ENCODE measurements around the gene AANAT. TPM values are rescaled to one million over a fixed set of nuclear protein-coding genes. Genes with fewer than 3 reads are reported as not detected.

AANAT gene
- total and polyA plus RNA-seq, 4 experiments from 2014 or later, result not detected

- no peaks in the 10 kb centered on the region for H3K4me1 ChIP-seq (ENCODE audit: insufficient read depth, low read length)
- H3K4me3 ChIP-seq (ENCODE audit: low read length in 2 of 2), result no peak overlapping the region
- ChIA-PET POLR2A (ENCODE audit: partially characterized antibody) (interaction anchor here (2.0 kb wide), 1 partner anchor 19 kb away, joined by 10 read pairs; no protein-coding TSS in a partner anchor), CTCF (ENCODE audit: partially characterized antibody) (interaction anchor here (0.6 to 1.4 kb wide), 3 partner anchors 15 to 50 kb away, joined by 3 to 7 read pairs (median 3); no protein-coding TSS in a partner anchor)
- Mint-ChIP-seq H3K4me3 (no peak overlapping the region), H3K9me3 (no peaks in the 10 kb centered on the region), H3K36me3 (peaks cover 9 to 29% of the 10 kb centered on the region in 2 donors), H3K4me1 (peaks cover 0 to 1% (median 0%) of the 10 kb centered on the region in 4 donors), H3K27ac (no peak overlapping the region), H3K27me3 (no peaks in the 10 kb centered on the region)
- H3K27ac ChIP-seq (ENCODE audit: low read depth, low read length), result no peak overlapping the region
- DNase-seq, result no peak
- intact Hi-C loops (cut with micrococcal nuclease), result no loop called here
- H3K27me3 ChIP-seq (ENCODE audit: insufficient read depth, low read length), result no peaks in the 10 kb centered on the region
- H3K36me3 ChIP-seq (ENCODE audit: insufficient read depth, low read length), result peaks cover 6% of the 10 kb centered on the region
- no peaks in the 10 kb centered on the region for H3K9me3 ChIP-seq (ENCODE audit: control insufficient read depth in 1 of 2, low read length in 2 of 2)
Observed at GRCh38 chr17:76474238-76474637, 6.8 kb downstream of the AANAT start.

GRCh38 chr17:76474894-76475293, 7.5 kb downstream of the AANAT start:
- no peaks in the 10 kb centered on the region for H3K9me3 Mint-ChIP-seq
- H3K36me3 Mint-ChIP-seq, result peaks cover 9 to 33% of the 10 kb centered on the region in 2 donors
- no peak overlapping the region for H3K27ac ChIP-seq (ENCODE audit: low read depth, low read length)
- H3K4me1 ChIP-seq (ENCODE audit: insufficient read depth, low read length), result no peaks in the 10 kb centered on the region
- CTCF ChIA-PET (ENCODE audit: partially characterized antibody), result interaction anchor here (1.1 to 3.3 kb wide), 6 partner anchors 8 to 32 kb away, joined by 3 to 17 read pairs (median 6); partner anchors contain the start of genes AANAT and RHBDF2
- peaks cover 6% of the 10 kb centered on the region for H3K36me3 ChIP-seq (ENCODE audit: insufficient read depth, low read length)
- no peak overlapping the region for H3K4me3 ChIP-seq (ENCODE audit: low read length in 2 of 2)
- H3K4me1 Mint-ChIP-seq, result peaks cover 0 to 1% (median 0%) of the 10 kb centered on the region in 4 donors
- no peaks in the 10 kb centered on the region for H3K27me3 ChIP-seq (ENCODE audit: insufficient read depth, low read length)
- no peaks in the 10 kb centered on the region for H3K27me3 Mint-ChIP-seq
- no peak for DNase-seq
- H3K27ac Mint-ChIP-seq, result peak overlapping the region in 1 of 7 donors; percentile 47
- no peak overlapping the region for H3K4me3 Mint-ChIP-seq
- intact Hi-C loops (cut with micrococcal nuclease), result no loop called here
- POLR2A ChIA-PET (ENCODE audit: partially characterized antibody), result interaction anchor here (2.0 kb wide), 1 partner anchor 18 kb away, joined by 10 read pairs; no protein-coding TSS in a partner anchor
- no peaks in the 10 kb centered on the region for H3K9me3 ChIP-seq (ENCODE audit: control insufficient read depth in 1 of 2, low read length in 2 of 2)

- ChIA-PET POLR2A (ENCODE audit: partially characterized antibody) (interaction anchor here (2.0 kb wide), 1 partner anchor 18 kb away, joined by 10 read pairs; no protein-coding TSS in a partner anchor), CTCF (ENCODE audit: partially characterized antibody) (interaction anchor here (1.1 to 3.3 kb wide), 6 partner anchors 8 to 32 kb away, joined by 3 to 17 read pairs (median 6); partner anchors contain the start of genes AANAT and RHBDF2)
- Mint-ChIP-seq H3K36me3 (peaks cover 9 to 33% of the 10 kb centered on the region in 2 donors), H3K4me3 (no peak overlapping the region), H3K27ac (peak overlapping the region in 3 of 7 donors; percentile 37 to 66 (median 47)), H3K4me1 (peaks cover 0 to 1% (median 0%) of the 10 kb centered on the region in 4 donors), H3K27me3 (no peaks in the 10 kb centered on the region), H3K9me3 (no peaks in the 10 kb centered on the region)
- H3K36me3 ChIP-seq (ENCODE audit: insufficient read depth, low read length), result peaks cover 6% of the 10 kb centered on the region
- H3K9me3 ChIP-seq (ENCODE audit: control insufficient read depth in 1 of 2, low read length in 2 of 2), result no peaks in the 10 kb centered on the region
- intact Hi-C loops (cut with micrococcal nuclease), result no loop called here
- no peaks in the 10 kb centered on the region for H3K4me1 ChIP-seq (ENCODE audit: insufficient read depth, low read length)
- H3K27ac ChIP-seq (ENCODE audit: low read depth, low read length), result no peak overlapping the region
- H3K27me3 ChIP-seq (ENCODE audit: insufficient read depth, low read length), result no peaks in the 10 kb centered on the region
- DNase-seq, result no peak
- no peak overlapping the region for H3K4me3 ChIP-seq (ENCODE audit: low read length in 2 of 2)
Observed at GRCh38 chr17:76475302-76475701, 7.9 kb downstream of the AANAT start.

- Histone ChIP-seq H3K36me3 (ENCODE audit: insufficient read depth, low read length) (no peaks in the 10 kb centered on the region), H3K4me3 (ENCODE audit: low read length in 2 of 2) (no peak overlapping the region), H3K27ac (ENCODE audit: low read depth, low read length) (no peak overlapping the region), H3K27me3 (ENCODE audit: insufficient read depth, low read length) (no peaks in the 10 kb centered on the region), H3K9me3 (ENCODE audit: control insufficient read depth in 1 of 2, low read length in 2 of 2) (no peaks in the 10 kb centered on the region), H3K4me1 (ENCODE audit: insufficient read depth, low read length) (no peaks in the 10 kb centered on the region)
- H3K27ac Mint-ChIP-seq, result no peak overlapping the region
- H3K36me3 Mint-ChIP-seq, result peaks cover 9 to 24% of the 10 kb centered on the region in 2 donors
- no peaks in the 10 kb centered on the region for H3K27me3 Mint-ChIP-seq
- H3K4me3 Mint-ChIP-seq, result no peak overlapping the region
- intact Hi-C loops (cut with micrococcal nuclease), result no loop called here
- POLR2A ChIA-PET (ENCODE audit: partially characterized antibody), result interaction anchor here (1.6 kb wide), 2 partner anchors 17 to 25 kb away, joined by 4 to 9 read pairs; partner anchors contain the start of gene RHBDF2
- CTCF ChIA-PET (ENCODE audit: partially characterized antibody), result interaction anchor here (3.3 kb wide), 1 partner anchor 10 kb away, joined by 17 read pairs; the partner anchor contains the start of gene AANAT
- H3K4me1 Mint-ChIP-seq, result peaks cover 0 to 1% (median under 1%) of the 10 kb centered on the region in 4 donors
- no peaks in the 10 kb centered on the region for H3K9me3 Mint-ChIP-seq
- DNase-seq, result no peak
Observed at GRCh38 chr17:76476736-76477135, 9.3 kb downstream of the AANAT start.

- no peak overlapping the region for H3K4me3 ChIP-seq (ENCODE audit: low read length in 2 of 2)
- no peaks in the 10 kb centered on the region for H3K27me3 ChIP-seq (ENCODE audit: insufficient read depth, low read length)
- intact Hi-C loops (cut with micrococcal nuclease), result no loop called here
- H3K27ac Mint-ChIP-seq, result peak overlapping the region in 2 of 7 donors; percentile 12 to 57
- H3K9me3 ChIP-seq (ENCODE audit: control insufficient read depth in 1 of 2, low read length in 2 of 2), result no peaks in the 10 kb centered on the region
- H3K27me3 Mint-ChIP-seq, result no peaks in the 10 kb centered on the region
- H3K9me3 Mint-ChIP-seq, result no peaks in the 10 kb centered on the region
- H3K4me3 Mint-ChIP-seq, result no peak overlapping the region
- no peak overlapping the region for H3K27ac ChIP-seq (ENCODE audit: low read depth, low read length)
- ChIA-PET POLR2A (ENCODE audit: partially characterized antibody) (interaction anchor here (0.8 to 1.6 kb wide), 3 partner anchors 16 to 38 kb away, joined by 3 to 9 read pairs (median 4); partner anchors contain the start of gene RHBDF2), CTCF (ENCODE audit: partially characterized antibody) (interaction anchor here (3.3 kb wide), 1 partner anchor 11 kb away, joined by 17 read pairs; the partner anchor contains the start of gene AANAT)
- peaks cover 9 to 26% of the 10 kb centered on the region in 2 donors for H3K36me3 Mint-ChIP-seq
- no peak for DNase-seq
- H3K4me1 ChIP-seq (ENCODE audit: insufficient read depth, low read length), result no peaks in the 10 kb centered on the region
- H3K4me1 Mint-ChIP-seq, result peaks cover 0 to 4% (median under 1%) of the 10 kb centered on the region in 4 donors
- H3K36me3 ChIP-seq (ENCODE audit: insufficient read depth, low read length), result no peaks in the 10 kb centered on the region
Observed at GRCh38 chr17:76477576-76477975, 10.2 kb downstream of the AANAT start.

- no peak for DNase-seq
- Histone ChIP-seq H3K4me1 (ENCODE audit: insufficient read depth, low read length) (no peaks in the 10 kb centered on the region), H3K9me3 (ENCODE audit: control insufficient read depth in 1 of 2, low read length in 2 of 2) (no peaks in the 10 kb centered on the region), H3K4me3 (ENCODE audit: low read length in 2 of 2) (no peak overlapping the region), H3K36me3 (ENCODE audit: insufficient read depth, low read length) (no peaks in the 10 kb centered on the region), H3K27me3 (ENCODE audit: insufficient read depth, low read length) (no peaks in the 10 kb centered on the region), H3K27ac (ENCODE audit: low read depth, low read length) (no peak overlapping the region)
- intact Hi-C loops (cut with micrococcal nuclease), result no loop called here
- Mint-ChIP-seq H3K9me3 (no peaks in the 10 kb centered on the region), H3K36me3 (peaks cover 6 to 22% of the 10 kb centered on the region in 2 donors), H3K4me1 (peaks cover 0 to 4% (median under 1%) of the 10 kb centered on the region in 4 donors), H3K27ac (peak overlapping the region in 3 of 7 donors; percentile 12 to 80 (median 61)), H3K27me3 (no peaks in the 10 kb centered on the region), H3K4me3 (no peak overlapping the region)
- CTCF ChIA-PET (ENCODE audit: partially characterized antibody), result interaction anchor here (3.3 kb wide), 1 partner anchor 11 kb away, joined by 17 read pairs; the partner anchor contains the start of gene AANAT
- POLR2A ChIA-PET (ENCODE audit: partially characterized antibody), result interaction anchor here (0.8 to 1.6 kb wide), 3 partner anchors 16 to 37 kb away, joined by 3 to 9 read pairs (median 4); partner anchors contain the start of gene RHBDF2
Observed at GRCh38 chr17:76478097-76478496, 10.7 kb downstream of the AANAT start.

- CTCF ChIA-PET (ENCODE audit: partially characterized antibody), result no interaction called here
- Histone ChIP-seq H3K27ac (ENCODE audit: low read depth, low read length) (no peak overlapping the region), H3K4me3 (ENCODE audit: low read length in 2 of 2) (no peak overlapping the region)
Observed at GRCh38 chr17:76478730-76479514, 11.5 kb downstream of the AANAT start.

More at GRCh38 chr17:76478730-76479514, 11.5 kb downstream of the AANAT start:
- Mint-ChIP-seq H3K36me3 (peaks cover 3 to 18% of the 10 kb centered on the region in 2 donors), H3K27me3 (no peaks in the 10 kb centered on the region), H3K4me3 (no peak overlapping the region), H3K27ac (peak overlapping the region in 1 of 7 donors; percentile 41), H3K4me1 (peaks cover 0 to 4% (median under 1%) of the 10 kb centered on the region in 4 donors), H3K9me3 (no peaks in the 10 kb centered on the region)
- Histone ChIP-seq H3K4me1 (ENCODE audit: insufficient read depth, low read length) (no peaks in the 10 kb centered on the region), H3K36me3 (ENCODE audit: insufficient read depth, low read length) (no peaks in the 10 kb centered on the region), H3K9me3 (ENCODE audit: control insufficient read depth in 1 of 2, low read length in 2 of 2) (no peaks in the 10 kb centered on the region), H3K27me3 (ENCODE audit: insufficient read depth, low read length) (no peaks in the 10 kb centered on the region)
- no peak for DNase-seq
- intact Hi-C loops (cut with micrococcal nuclease), result no loop called here
- POLR2A ChIA-PET (ENCODE audit: partially characterized antibody), result no interaction called here
